Activated effector memory CD4-positive, alpha-beta T cell treated with Interleukin-2 at 50 U/mL for 16 hours (primary cell): ENCODE results near the gene C5AR1.

Experiments used
- DNase-seq: peaks from one replicate; pipeline ENCODE4 v3.0.0-alpha.2; 2020

C5AR1 gene

GRCh38 chr19:47371261-47371660, 61.6 kb downstream of the C5AR1 start:
- DNase-seq, result no peak
